ENCODE measurements around the gene RNF43.

- TF ChIP-seq CTCF (IDR thresholded peaks at IDR 0.05; ENCODE audit: low read depth, low read length, poor library complexity, severe bottlenecking) (no peak), EZH2phosphoT487 (IDR thresholded peaks at IDR 0.05; ENCODE audit: borderline replicate concordance, low read length) (no peak)
These were observed 17.4 kb downstream of the RNF43 start for GRCh38 chr17:58399974-58400373.

Data from DOHH2 (cell line).